Loucy (cell line): ENCODE data around the gene ELAPOR1.
"Not testable (repeated sequence)": the region's sequence is repeated elsewhere in the genome, so short reads cannot be mapped to it uniquely, and the experiment has no call there.

Experiments
- H2AFZ ChIP-seq: fragments of 200-600 bp; sonication (generic); 2 replicates; pipeline ENCODE4 v1.6.0; 2016; ENCODE audit warnings: antibody characterized with exemption, mild to moderate bottlenecking, low read length, moderate library complexity
- H3F3A ChIP-seq: fragments of 200-600 bp; 2 replicates; pipeline ENCODE4 v1.6.0; 2016; ENCODE audit warnings: antibody characterized with exemption, low read depth, mild to moderate bottlenecking
- H3K27me3 ChIP-seq: fragments of 200-600 bp; sonication (generic); 2 replicates; pipeline ENCODE4 v1.6.1; 2014; ENCODE audit warnings: low read length, mild to moderate bottlenecking; ENCODE audit not compliant: insufficient read depth, poor library complexity, severe bottlenecking
- H3K36me3 ChIP-seq: fragments of 200-600 bp; sonication (generic); 2 replicates; pipeline ENCODE4 v1.6.1; 2016; ENCODE audit warnings: low read length; ENCODE audit not compliant: insufficient read depth
- H3K4me1 ChIP-seq: fragments of 200-600 bp; sonication (generic); 2 replicates; pipeline ENCODE4 v1.5.1; 2014; ENCODE audit warnings: low read length, mild to moderate bottlenecking; ENCODE audit not compliant: insufficient read depth, poor library complexity, severe bottlenecking
- H3K4me2 ChIP-seq: fragments of 200-600 bp; sonication (generic); 2 replicates; pipeline ENCODE4 v1.6.0; 2014; ENCODE audit warnings: antibody characterized with exemption, low read length, low read depth, mild to moderate bottlenecking; ENCODE audit not compliant: poor library complexity, severe bottlenecking
- H3K4me3 ChIP-seq: fragments of 200-600 bp; sonication (generic); 2 replicates; pipeline ENCODE4 v1.5.1; 2014; ENCODE audit warnings: low read length, mild to moderate bottlenecking, mixed read lengths; ENCODE audit not compliant: poor library complexity, severe bottlenecking
- H3K79me2 ChIP-seq: fragments of 200-600 bp; sonication (generic); 2 replicates; pipeline ENCODE4 v1.6.1; 2014; ENCODE audit warnings: low read length; ENCODE audit not compliant: insufficient read depth
- H3K9ac ChIP-seq: fragments of 200-600 bp; sonication (generic); 2 replicates; pipeline ENCODE4 v1.6.0; 2014; ENCODE audit warnings: mild to moderate bottlenecking, low read depth, low read length, moderate library complexity; ENCODE audit not compliant: poor library complexity, severe bottlenecking
- H3K9me2 ChIP-seq: fragments of 200-600 bp; sonication (generic); replicated peaks from 2 replicates; pipeline ENCODE4 v1.6.1; 2016; ENCODE audit warnings: low read depth, low read length, mixed read lengths
- H3K9me3 ChIP-seq: fragments of 200-600 bp; sonication (generic); 2 replicates; pipeline ENCODE4 v1.6.1; 2014; ENCODE audit warnings: mild to moderate bottlenecking, antibody characterized with exemption, low read length, low read depth; ENCODE audit not compliant: insufficient read depth
- H4K20me1 ChIP-seq: fragments of 200-600 bp; sonication (generic); 2 replicates; pipeline ENCODE4 v1.6.0; 2014; ENCODE audit warnings: antibody characterized with exemption, low read length, mild to moderate bottlenecking; ENCODE audit not compliant: insufficient read depth, poor library complexity, severe bottlenecking
- EZH2phosphoT487 ChIP-seq: fragments of 200-600 bp; IDR thresholded peaks from 2 replicates; pipeline ENCODE4 v1.6.1; 2018; ENCODE audit warnings: antibody characterized with exemption, mild to moderate bottlenecking, moderate library complexity, borderline replicate concordance
- TF ChIP-seq, protein P1 (sequence below): fragments of 200-600 bp; sonication (generic); conservative IDR thresholded peaks from 2 replicates; pipeline ENCODE4 v1.5.1; 2014; ENCODE audit warnings: mild to moderate bottlenecking, antibody characterized with exemption, low read length

Gene ELAPOR1

DNA sequence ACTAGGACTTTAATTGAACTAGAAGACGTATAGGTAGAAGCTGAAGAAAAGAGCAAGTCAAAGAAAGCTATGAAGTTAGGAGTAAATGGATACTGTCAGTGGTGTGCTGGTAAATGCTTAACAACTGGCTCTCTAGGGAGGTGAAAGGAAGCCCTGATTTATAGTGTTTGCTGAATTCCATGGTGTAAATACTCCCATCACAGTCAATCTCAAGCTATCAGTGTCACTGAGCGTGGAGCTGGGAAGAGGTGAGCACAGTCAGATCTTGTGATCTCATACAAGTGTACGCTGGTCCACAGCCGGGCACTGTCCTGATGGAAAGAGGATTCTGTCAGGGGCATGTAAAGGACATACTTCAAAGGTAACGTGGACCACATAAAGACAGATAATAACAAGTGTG is 28.3 kb downstream of the ELAPOR1 start:
- H2AFZ ChIP-seq, result no peak overlapping the region
- H3K4me3 ChIP-seq, result no peak overlapping the region
- no peaks in the 10 kb centered on the region for H3K9me3 ChIP-seq
- H3K36me3 ChIP-seq, result no peaks in the 10 kb centered on the region
- H3K79me2 ChIP-seq, result no peaks in the 10 kb centered on the region
- H3F3A ChIP-seq, result no peaks in the 10 kb centered on the region
- no peaks in the 10 kb centered on the region for H4K20me1 ChIP-seq
- TF ChIP-seq EZH2phosphoT487, result no peak
- TF ChIP-seq, protein P1, sequence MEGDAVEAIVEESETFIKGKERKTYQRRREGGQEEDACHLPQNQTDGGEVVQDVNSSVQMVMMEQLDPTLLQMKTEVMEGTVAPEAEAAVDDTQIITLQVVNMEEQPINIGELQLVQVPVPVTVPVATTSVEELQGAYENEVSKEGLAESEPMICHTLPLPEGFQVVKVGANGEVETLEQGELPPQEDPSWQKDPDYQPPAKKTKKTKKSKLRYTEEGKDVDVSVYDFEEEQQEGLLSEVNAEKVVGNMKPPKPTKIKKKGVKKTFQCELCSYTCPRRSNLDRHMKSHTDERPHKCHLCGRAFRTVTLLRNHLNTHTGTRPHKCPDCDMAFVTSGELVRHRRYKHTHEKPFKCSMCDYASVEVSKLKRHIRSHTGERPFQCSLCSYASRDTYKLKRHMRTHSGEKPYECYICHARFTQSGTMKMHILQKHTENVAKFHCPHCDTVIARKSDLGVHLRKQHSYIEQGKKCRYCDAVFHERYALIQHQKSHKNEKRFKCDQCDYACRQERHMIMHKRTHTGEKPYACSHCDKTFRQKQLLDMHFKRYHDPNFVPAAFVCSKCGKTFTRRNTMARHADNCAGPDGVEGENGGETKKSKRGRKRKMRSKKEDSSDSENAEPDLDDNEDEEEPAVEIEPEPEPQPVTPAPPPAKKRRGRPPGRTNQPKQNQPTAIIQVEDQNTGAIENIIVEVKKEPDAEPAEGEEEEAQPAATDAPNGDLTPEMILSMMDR, result no peak
- no peak overlapping the region for H3K9ac ChIP-seq
- no peak overlapping the region for H3K4me2 ChIP-seq
- no peaks in the 10 kb centered on the region for H3K4me1 ChIP-seq
- no peaks in the 10 kb centered on the region for H3K9me2 ChIP-seq
- no peaks in the 10 kb centered on the region for H3K27me3 ChIP-seq

DNA sequence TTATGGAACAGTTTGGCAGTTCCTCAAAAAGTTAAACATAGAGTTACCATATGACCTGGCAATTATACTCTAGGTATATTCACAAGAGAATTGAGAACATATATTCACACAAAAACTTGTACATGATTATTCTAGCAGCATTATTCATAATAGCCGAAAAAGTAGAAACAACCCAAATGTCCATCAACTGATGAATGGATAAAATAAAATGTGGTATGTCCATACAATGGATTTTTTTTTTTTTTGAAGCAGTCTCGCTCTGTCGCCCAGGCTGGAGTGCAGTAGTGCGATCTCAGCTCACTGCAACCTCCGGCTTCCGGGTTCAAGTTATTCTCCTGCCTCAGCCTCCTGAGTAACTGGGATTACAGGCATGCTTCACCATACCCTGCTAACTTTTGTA is 28.8 kb downstream of the ELAPOR1 start:
- H3K9me3 ChIP-seq, H3K4me1 ChIP-seq, H2AFZ ChIP-seq, H4K20me1 ChIP-seq, H3K4me2 ChIP-seq, H3K4me3 ChIP-seq, H3K9me2 ChIP-seq, H3K36me3 ChIP-seq, H3K9ac ChIP-seq, H3F3A ChIP-seq, H3K27me3 ChIP-seq, H3K79me2 ChIP-seq: not testable (repeated sequence)

DNA sequence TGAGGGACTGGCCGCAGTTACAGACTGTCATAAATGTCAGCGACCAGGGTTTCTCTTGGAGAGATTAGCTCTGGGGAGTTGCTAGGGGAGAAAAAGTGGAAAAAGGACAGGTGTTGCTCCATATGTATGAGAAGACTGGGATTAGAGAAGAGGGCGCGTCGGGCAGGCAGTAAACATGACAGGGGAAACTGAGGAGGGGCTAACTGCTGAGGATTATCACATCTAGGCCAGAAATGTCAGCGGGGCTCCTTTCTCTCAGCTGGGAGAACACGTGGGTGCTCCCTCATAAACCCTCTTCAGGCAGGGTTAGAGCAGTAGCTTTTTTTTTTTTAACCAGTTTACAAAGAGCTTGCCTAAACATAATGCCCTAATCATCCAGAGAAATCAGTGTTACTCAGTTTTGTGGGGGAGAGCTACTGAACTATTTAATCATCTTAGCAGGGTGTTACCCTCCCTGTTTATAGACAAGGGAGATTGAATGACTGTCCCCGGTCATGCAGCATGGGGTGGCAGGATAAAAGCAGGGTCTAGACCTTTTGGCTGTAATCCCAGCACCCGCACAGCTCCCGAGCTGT is 35.2 kb downstream of the ELAPOR1 start:
- Histone ChIP-seq H3F3A (no peaks in the 10 kb centered on the region), H3K36me3 (no peaks in the 10 kb centered on the region), H3K9ac (no peak overlapping the region), H3K27me3 (no peaks in the 10 kb centered on the region), H3K9me2 (no peaks in the 10 kb centered on the region), H3K9me3 (no peaks in the 10 kb centered on the region), H3K4me1 (no peaks in the 10 kb centered on the region), H2AFZ (no peak overlapping the region), H3K79me2 (no peaks in the 10 kb centered on the region), H3K4me2 (no peak overlapping the region), H4K20me1 (no peaks in the 10 kb centered on the region), H3K4me3 (no peak overlapping the region)
- TF ChIP-seq EZH2phosphoT487, result no peak
- TF ChIP-seq, protein P1, result no peak

DNA sequence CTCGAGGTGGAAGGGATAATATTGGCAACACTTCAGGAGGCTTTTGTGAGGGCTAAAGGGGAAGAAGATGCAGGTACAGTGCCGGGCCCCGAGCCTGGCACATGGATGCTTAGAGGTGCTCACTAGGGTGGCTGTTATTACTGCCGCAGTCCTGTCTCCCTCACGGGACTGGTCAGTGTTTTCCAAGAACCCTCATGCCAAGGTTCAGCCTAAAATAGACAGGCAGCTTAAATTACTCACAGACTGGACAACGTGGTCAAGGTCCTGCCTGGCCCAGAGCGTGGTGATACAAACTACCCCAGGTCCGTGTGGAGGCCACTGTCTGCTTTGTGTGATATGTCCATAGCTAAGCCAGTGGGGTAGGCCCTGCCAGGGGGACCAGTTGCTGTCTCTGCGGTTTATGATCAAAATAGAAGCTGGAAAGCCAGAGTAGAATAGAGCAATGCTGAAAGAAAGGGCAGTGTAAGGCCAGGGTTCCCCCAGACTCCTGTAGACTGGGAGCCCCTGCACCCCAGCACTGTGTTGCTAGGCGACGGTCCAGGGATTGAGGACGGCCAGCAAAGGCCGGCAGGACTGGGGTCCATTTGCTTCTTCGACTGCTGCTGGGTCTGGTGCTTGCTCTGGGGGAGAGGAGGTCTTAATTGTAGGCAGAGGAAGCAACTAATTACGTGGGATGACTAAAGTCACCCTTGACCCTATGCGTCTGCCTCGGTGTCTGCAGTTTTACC is 36.1 kb downstream of the ELAPOR1 start:
- no peaks in the 10 kb centered on the region for H3K27me3 ChIP-seq
- H3K9me2 ChIP-seq, result no peaks in the 10 kb centered on the region
- H3K4me1 ChIP-seq, result no peaks in the 10 kb centered on the region
- TF ChIP-seq EZH2phosphoT487, result no peak
- no peak overlapping the region for H2AFZ ChIP-seq
- H3K4me2 ChIP-seq, result no peak overlapping the region
- no peaks in the 10 kb centered on the region for H3K36me3 ChIP-seq
- no peak overlapping the region for H3K4me3 ChIP-seq
- H3F3A ChIP-seq, result no peaks in the 10 kb centered on the region
- H4K20me1 ChIP-seq, result no peaks in the 10 kb centered on the region
- no peak overlapping the region for H3K9ac ChIP-seq
- H3K9me3 ChIP-seq, result no peaks in the 10 kb centered on the region
- no peaks in the 10 kb centered on the region for H3K79me2 ChIP-seq
